ENCODE measurements around the gene GRIN3B.
A peak's percentile ranks its signal among the peaks of the same experiment; 100 is the strongest.

Gene GRIN3B

GRCh38 chr19:1038978-1039645, 38.9 kb downstream of the GRIN3B start:
- Histone ChIP-seq H3K27me3 (replicated peaks) (no peaks in the 10 kb centered on the region), H3K36me3 (replicated peaks) (peaks cover 38% of the 10 kb centered on the region), H3K27ac (no peak overlapping the region), H3K4me3 (ENCODE audit: low read depth, low read length) (no peak overlapping the region)
- no peak for DNase-seq
- TF ChIP-seq CTCF (IDR thresholded peaks at IDR 0.05; ENCODE audit: low read depth, low read length, missing control alignments), result no peak
- in situ Hi-C loops (cut with HindIII; ENCODE audit: low pct_ligation_motif_present, low sequenced_read_pairs), result no loop called here

GRCh38 chr19:1039646-1040475, 39.6 kb downstream of the GRIN3B start, which contains the start of gene ABCA7:
Gene ABCA7, plus strand, starts transcription at chr19:1040107. Its CDS starts 1,255 bp downstream, at chr19:1041362.
- peaks cover 38% of the 10 kb centered on the region for H3K36me3 ChIP-seq (replicated peaks)
- no peak within 1 kb of the TSS for H3K27ac ChIP-seq

GRCh38 chr19:1040476-1041271, 40.5 kb downstream of the GRIN3B start:
- H3K27ac ChIP-seq, result no peak overlapping the region
- peak; percentile 94 for DNase-seq
- H3K27me3 ChIP-seq (replicated peaks), result no peaks in the 10 kb centered on the region
- peak overlapping the region; percentile 52 for H3K4me3 ChIP-seq (ENCODE audit: low read depth, low read length)
- in situ Hi-C loops (cut with HindIII; ENCODE audit: low pct_ligation_motif_present, low sequenced_read_pairs), result no loop called here
- TF ChIP-seq CTCF (IDR thresholded peaks at IDR 0.05; ENCODE audit: low read depth, low read length, missing control alignments), result no peak
- H3K36me3 ChIP-seq (replicated peaks), result peaks cover 33% of the 10 kb centered on the region

More at GRCh38 chr19:1039646-1040475, 39.6 kb downstream of the GRIN3B start, which contains the start of gene ABCA7:
- peak; percentile 2 for TF ChIP-seq CTCF (IDR thresholded peaks at IDR 0.05; ENCODE audit: low read depth, low read length, missing control alignments)
- DNase-seq, result peak; percentile 96
- peak within 1 kb of the TSS; percentile 52 for H3K4me3 ChIP-seq (ENCODE audit: low read depth, low read length)
- in situ Hi-C loops (cut with HindIII; ENCODE audit: low pct_ligation_motif_present, low sequenced_read_pairs), result no loop called here
- H3K27me3 ChIP-seq (replicated peaks), result no peaks in the 10 kb centered on the region

- no peak for TF ChIP-seq CTCF (IDR thresholded peaks at IDR 0.05; ENCODE audit: low read depth, low read length, missing control alignments)
- in situ Hi-C loops (cut with HindIII; ENCODE audit: low pct_ligation_motif_present, low sequenced_read_pairs), result no loop called here
- no peak for DNase-seq
- Histone ChIP-seq H3K27ac (no peak overlapping the region), H3K4me3 (ENCODE audit: low read depth, low read length) (peak overlapping the region; percentile 52), H3K36me3 (replicated peaks) (peaks cover 26% of the 10 kb centered on the region), H3K27me3 (replicated peaks) (no peaks in the 10 kb centered on the region)
These were observed 41.1 kb downstream of the GRIN3B start for GRCh38 chr19:1041272-1041834.

- Histone ChIP-seq H3K36me3 (replicated peaks) (peaks cover 20% of the 10 kb centered on the region), H3K27me3 (replicated peaks) (no peaks in the 10 kb centered on the region), H3K27ac (no peak overlapping the region), H3K4me3 (ENCODE audit: low read depth, low read length) (no peak overlapping the region)
- in situ Hi-C loops (cut with HindIII; ENCODE audit: low pct_ligation_motif_present, low sequenced_read_pairs), result no loop called here
- DNase-seq, result no peak
- TF ChIP-seq CTCF (IDR thresholded peaks at IDR 0.05; ENCODE audit: low read depth, low read length, missing control alignments), result no peak
These were observed 41.8 kb downstream of the GRIN3B start for GRCh38 chr19:1041835-1042685.

Data from brain microvascular endothelial cell (primary cell).